Stimulated activated CD4-positive, alpha-beta T cell treated with anti-CD3 and anti-CD28 coated beads, Interleukin-1b, Interleukin-23, amount 100 ng/mL, for 1 hour (primary cell): ENCODE data around the gene KATNAL2.
"Not testable (repeated sequence)": the region's sequence is repeated elsewhere in the genome, so short reads cannot be mapped to it uniquely, and the experiment has no call there.

Experiments used
- DNase-seq, 2 donors: peaks; one replicate each; pipeline ENCODE4 v3.0.0-alpha.2; 2020; ENCODE audit warnings: low read depth in 2 of 2

Gene KATNAL2

GRCh38 chr18:47032945-47033344 lies 115.5 kb downstream of the KATNAL2 start:
- DNase-seq, result no peak

DNA sequence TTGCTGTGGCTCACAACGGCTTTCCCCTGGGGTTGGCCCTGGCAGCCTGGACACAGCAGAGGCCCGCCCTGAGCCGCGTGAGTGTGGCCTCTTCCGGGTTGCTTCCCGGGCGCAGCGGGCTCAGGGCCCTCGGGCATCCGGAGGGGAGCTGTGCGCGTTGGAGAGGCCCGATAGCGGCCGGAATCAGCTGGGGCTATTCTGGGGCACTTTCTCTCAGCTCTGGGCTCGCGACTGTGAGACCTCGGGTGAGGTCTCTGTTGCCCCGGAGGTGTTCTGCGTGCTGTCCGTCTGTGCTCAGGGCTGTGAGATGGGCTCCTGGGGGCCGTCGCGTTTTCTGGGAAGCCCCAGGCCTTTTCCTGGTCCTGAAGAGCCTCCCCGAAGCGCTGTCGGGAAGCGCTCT lies 117.2 kb downstream of the KATNAL2 start:
- not testable (repeated sequence) for DNase-seq

DNA sequence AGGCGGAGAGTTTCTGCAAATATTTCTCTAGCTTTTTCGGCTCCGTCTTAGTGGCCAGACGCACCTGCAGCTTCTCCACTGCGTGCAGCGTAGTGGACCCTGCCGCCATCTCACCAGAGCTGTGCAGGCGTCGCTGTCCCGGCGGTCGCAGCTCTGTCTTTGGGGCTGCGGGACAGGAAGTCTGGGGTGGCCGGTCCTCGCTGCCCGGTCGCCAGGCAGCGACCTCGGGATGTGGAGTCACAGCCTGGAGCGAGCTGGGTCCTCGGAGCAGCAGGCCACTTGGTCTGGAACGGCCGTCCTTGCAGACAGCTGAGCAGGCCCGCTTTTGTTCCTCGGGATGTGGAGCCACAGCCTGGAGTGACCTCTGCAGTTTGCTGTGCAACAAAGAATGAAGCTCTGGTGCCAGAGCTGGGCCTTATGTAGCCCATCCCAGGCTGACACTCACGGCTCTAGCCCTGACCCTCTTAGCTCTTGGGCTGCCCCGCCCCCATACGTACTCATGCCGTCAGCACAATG lies 117.8 kb downstream of the KATNAL2 start, which contains the start of gene ELOA2:
Gene ELOA2 (minus strand): TSS at position 466 of the 516 bp plus-strand sequence. CDS start 357 bp downstream, at position 109.
- no peak for DNase-seq

DNA sequence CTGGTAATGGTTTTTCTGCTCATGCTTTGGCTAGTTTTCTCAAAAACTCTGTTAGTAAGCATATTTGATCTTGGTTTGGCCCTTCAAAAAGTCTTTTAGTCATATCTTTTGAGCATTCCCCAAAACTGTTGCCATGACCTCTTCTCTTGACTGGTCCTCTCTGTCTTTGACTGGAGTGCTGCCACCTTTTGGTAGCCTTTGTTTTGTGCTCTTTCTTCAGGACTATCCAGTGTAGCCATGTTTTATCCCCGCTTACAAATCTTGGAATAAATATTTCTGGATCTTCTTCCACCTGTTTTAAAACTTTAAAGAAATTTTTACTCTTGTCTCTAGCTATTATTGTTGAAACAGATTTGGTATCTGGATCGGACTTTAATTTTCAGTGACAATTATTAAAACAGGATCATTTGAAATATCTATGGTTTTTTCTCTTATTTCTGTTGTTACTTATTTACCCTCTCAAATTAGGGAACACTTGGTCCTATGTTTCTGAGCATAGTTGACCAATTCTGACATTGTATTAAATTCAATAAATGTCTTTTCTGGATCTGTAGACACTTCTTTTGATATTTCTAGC lies 119.0 kb downstream of the KATNAL2 start:
- DNase-seq, result no peak

DNA sequence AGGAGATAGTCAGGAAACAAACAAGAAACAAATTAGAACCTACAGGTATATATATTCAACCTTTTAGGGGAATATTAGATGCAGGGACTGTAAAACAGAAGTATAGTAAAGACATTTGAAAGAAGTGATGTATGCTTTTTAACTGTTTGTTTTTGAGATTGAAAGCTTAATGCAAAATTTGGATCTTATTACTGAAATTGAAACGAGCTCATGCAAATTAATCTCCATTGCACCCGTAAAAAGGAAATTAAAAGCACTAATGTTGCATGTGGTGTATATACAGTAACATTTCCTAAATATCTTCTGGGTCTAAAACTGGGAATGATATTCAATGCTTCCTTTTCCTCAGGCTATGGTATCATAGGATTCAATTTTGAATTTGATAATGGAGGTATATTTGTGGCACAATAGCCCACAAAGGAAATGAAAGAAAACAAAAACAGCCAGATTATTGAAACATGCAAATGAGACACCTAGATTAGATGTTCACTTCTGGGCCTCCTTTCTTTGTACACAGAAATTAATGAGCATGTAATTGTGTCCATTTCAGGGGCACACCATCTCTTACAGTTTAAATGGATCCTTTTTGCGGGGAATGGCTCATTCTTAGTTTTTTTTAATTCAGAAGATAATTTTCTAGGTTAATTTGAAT lies 119.7 kb downstream of the KATNAL2 start:
- no peak for DNase-seq

DNA sequence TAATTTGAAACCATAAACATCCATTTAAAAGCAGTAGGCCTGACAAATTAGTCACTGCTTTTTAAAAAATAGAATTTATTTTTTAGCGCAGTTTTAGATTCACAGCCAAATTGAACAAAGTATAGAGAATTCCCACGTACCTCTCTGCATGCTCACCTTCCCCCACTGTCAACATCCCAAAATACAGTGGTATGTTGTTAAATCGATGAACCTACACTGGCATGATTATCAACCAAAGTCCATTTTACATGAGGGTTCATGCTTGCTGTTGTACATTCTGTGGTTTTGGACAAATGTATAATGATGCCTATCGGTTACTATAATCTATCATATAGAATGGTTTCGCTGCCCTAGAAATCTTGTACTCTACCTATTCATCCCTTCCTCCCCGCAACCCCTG lies 123.6 kb downstream of the KATNAL2 start:
- no peak for DNase-seq

DNA sequence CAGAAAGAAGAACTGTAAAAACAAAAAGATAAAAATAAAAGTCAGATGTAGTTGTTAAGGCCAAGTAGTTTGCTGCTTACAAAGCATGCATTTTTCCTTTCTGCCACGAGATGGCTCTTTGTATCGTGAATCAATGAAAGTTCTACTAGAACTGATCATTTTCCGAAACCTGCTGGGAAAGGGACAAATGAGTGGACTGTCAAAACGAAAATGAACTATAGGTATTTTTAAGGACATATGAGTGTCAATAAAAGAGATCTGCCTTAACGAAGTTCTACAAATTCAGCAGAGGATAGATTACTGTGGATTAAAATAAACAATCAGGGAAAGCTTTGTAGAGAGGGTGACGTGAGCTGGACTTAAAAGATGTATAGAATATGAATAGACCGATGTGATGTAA lies 133.1 kb downstream of the KATNAL2 start:
- DNase-seq, result no peak

GRCh38 chr18:47054369-47054768 lies 137.0 kb downstream of the KATNAL2 start:
- no peak for DNase-seq

DNA sequence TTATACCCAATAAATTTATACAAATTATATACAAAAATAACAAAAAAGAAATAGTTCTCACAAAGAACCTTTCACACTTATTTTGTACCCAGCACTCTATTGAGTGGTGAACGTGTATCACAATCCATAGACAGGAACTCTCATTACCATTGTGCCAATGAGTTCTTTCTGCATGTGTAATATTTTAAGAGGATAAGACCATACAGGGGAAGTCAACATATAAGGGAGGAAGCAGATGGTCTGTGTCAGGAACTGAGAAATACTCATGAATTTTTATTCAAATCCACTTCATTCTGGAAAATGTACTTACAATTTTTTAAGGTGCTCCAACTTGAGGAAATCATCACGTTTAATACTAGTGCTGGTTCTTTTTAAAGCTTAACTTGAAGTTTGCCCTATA lies 145.1 kb downstream of the KATNAL2 start:
- no peak for DNase-seq

DNA sequence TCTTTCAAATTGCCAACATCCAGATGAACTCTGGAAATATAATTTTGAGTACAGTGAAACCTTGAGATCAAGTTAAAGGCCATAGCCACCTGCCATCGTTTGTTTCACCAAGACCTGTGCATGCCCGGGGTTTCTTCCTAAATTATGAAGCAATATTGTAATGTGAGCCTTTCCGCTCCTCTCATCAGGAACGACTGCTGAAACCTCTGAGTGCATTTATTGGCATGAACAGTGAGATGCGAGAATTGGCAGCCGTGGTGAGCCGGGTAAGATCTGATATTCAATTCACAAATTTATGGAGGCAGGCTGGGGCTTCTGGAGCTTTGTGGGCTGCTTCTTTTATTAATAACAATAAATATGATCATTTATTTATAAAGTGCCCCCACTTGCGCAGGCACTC lies 145.7 kb downstream of the KATNAL2 start:
- no peak for DNase-seq

DNA sequence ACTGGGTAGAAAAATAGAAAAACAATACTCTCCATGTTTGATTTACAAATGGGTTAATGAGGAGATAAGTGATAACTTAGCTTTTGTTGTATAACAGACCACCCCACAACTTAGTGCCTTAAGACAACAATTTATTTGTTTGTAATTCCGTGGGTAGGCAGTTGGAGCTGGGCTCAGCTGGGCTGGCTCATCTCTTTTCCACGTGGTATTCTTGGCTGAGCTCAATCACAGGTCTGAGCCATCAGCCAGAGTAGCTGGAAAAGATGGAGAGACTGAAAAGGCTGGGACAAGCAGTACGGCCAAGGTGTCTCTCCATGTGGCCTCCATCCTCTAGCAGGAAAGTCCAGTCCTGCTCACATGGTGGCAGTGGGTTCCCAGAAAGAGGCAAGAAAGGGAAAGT lies 150.2 kb downstream of the KATNAL2 start:
- DNase-seq, result no peak

GRCh38 chr18:47075098-47075883 lies 157.9 kb downstream of the KATNAL2 start:
- DNase-seq, result no peak

GRCh38 chr18:47077111-47077510 lies 159.7 kb downstream of the KATNAL2 start:
- DNase-seq, result no peak

DNA sequence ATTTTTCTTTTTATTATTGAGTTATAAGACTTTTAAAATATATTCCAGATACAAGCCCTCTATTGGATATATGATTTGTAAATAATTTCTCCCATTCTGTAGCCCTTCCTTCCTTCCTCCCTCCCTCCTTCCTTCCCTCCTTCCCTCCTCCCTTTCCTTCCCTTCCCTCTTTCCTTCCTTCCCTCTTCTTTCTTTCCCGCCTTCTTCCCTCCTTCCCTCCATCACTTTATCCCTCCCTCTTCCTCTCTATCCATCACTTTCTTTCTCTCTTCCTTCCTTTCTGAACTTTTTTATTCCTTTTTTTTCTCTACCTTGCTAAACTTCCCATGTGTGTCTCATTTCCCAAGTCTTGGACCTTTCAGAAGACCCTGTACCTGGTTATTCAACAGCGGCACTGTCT lies 163.5 kb downstream of the KATNAL2 start:
- no peak for DNase-seq

DNA sequence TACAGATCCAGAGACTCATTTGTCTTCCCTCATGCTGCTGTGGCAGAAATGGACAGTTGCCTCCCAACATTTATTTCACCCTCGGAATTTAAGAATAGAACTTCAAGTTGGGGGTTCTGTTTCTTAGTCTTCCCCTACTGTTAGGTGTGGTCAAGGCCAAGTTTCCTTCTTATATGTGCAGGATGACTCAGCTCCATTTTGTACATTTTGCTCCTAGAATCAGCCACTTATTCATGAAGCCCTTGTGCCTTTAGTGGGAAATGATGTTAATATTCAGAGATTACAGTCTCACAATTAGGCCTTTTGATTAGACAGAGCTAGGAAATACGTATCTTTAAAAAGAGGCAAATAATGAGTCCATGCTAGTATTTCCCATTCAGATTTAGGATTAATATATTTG lies 164.2 kb downstream of the KATNAL2 start:
- DNase-seq, result no peak

GRCh38 chr18:47087676-47088075 lies 170.3 kb downstream of the KATNAL2 start:
- DNase-seq, result no peak

- DNase-seq, result no peak
Observed at GRCh38 chr18:47095810-47096209, 178.4 kb downstream of the KATNAL2 start.

- peak; percentile 12 to 37 for DNase-seq
Observed at GRCh38 chr18:47100212-47100831, 182.9 kb downstream of the KATNAL2 start.

- no peak for DNase-seq
Observed at GRCh38 chr18:47108373-47108772, 191.0 kb downstream of the KATNAL2 start.

DNA sequence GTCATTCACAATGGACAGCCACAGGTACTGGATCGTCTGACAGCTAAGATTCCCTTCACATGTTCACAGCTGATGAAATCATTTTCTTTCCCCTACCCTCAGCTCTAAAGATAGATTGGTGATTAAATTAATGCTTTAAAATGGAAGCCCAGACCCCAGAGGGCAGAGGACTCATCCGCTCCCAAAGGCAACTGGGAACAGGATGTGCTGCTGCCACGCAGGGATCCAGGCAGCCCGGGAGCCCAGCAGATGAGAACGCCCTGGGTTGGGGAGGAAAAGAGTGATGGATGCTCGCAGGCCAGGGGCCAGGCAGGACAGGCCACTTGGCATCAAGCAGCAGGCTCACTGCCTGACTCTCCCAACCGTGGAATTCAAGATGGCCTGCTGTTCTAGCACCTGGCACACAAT lies 191.6 kb downstream of the KATNAL2 start:
- DNase-seq, result no peak

DNA sequence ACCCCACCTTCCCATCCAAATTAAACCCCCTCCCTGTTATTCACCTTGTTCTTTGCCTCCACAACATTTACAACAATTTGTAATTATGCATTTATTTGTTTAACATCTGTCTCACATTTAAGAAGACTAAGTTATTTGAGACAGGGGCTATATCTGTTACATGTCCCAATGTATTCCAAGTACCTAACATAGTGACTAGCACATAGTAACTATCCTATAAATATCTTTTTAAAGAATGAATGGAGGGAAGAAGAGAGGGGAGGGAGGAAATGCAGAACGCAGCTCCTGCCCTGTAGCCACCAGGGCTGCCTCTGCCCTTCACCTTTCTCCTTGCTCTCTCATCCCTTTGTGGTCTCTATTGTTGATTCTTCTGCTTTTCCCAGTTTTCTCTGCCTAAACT lies 192.3 kb downstream of the KATNAL2 start:
- DNase-seq, result no peak
